Suprapubic skin (tissue), 4 donors: ENCODE measurements around the gene IQCM.

Source experiments
- CTCF ChIP-seq, 2 donors: fragments of 200-600 bp in 1 of 2; fragments of 450-650 bp in 1 of 2; sonication (generic) in 1 of 2; IDR thresholded peaks; one replicate each; pipeline ENCODE4 v1.5.1; 2016 to 2019; ENCODE audit warnings: antibody characterized with exemption in 2 of 2, mild to moderate bottlenecking in 1 of 2, moderate library complexity in 1 of 2
- EP300 ChIP-seq: sonication (generic); formaldehyde crosslinking; IDR thresholded peaks from one replicate; pipeline ENCODE4 v1.6.1; 2017; ENCODE audit warnings: antibody characterized with exemption
- POLR2A ChIP-seq, 2 donors: fragments of 450-650 bp; IDR thresholded peaks; one replicate each; pipeline ENCODE4 v1.6.1; 2017; ENCODE audit warnings: antibody characterized with exemption in 2 of 2, mild to moderate bottlenecking in 2 of 2, moderate library complexity in 2 of 2
- POLR2AphosphoS5 ChIP-seq, 3 donors: sonication (generic); formaldehyde crosslinking; IDR thresholded peaks; one replicate each; pipeline ENCODE4 v1.6.1; 2017; ENCODE audit warnings: antibody characterized with exemption in 3 of 3

- TF ChIP-seq CTCF (IDR thresholded peaks at IDR 0.05) (no peak), POLR2AphosphoS5 (IDR thresholded peaks at IDR 0.05) (no peak), EP300 (no peak), POLR2A (IDR thresholded peaks at IDR 0.05) (no peak)
Observed at GRCh38 chr4:149684516-149684915, 131.1 kb downstream of the IQCM start.
